DND-41 (cell line): ENCODE results near the gene EDN2.

Experiments used
- CTCF ChIP-seq: IDR thresholded peaks from 2 replicates; pipeline ENCODE4 v1.5.1; 2012; ENCODE audit warnings: borderline replicate concordance, low read length, moderate library complexity, mild to moderate bottlenecking; ENCODE audit not compliant: poor library complexity, severe bottlenecking; ENCODE audit errors: extremely low read depth
- EZH2 ChIP-seq: IDR thresholded peaks from 3 replicates; pipeline ENCODE4 v1.6.1; 2012; ENCODE audit warnings: borderline replicate concordance, low read depth, mild to moderate bottlenecking, moderate library complexity, low read length, inconsistent platforms; ENCODE audit not compliant: severe bottlenecking

GRCh38 chr1:41530411-41530810 is 45.9 kb upstream of the EDN2 start:
- TF ChIP-seq EZH2 (no peak), CTCF (no peak)
